ENCODE data around the gene EME2.
A peak's percentile ranks its signal among the peaks of the same experiment; 100 is the strongest.

EME2 gene

GRCh38 chr16:1778200-1779179 lies 5.9 kb downstream of the EME2 start:
- no peak for DNase-seq (ENCODE audit: low spot score)

- no peak for DNase-seq (ENCODE audit: low spot score)
Observed at GRCh38 chr16:1779234-1779701, 6.7 kb downstream of the EME2 start.

GRCh38 chr16:1779741-1780676 lies 7.4 kb downstream of the EME2 start:
- no peak for DNase-seq (ENCODE audit: low spot score)

GRCh38 chr16:1780677-1781072 lies 8.1 kb downstream of the EME2 start:
- no peak for DNase-seq (ENCODE audit: low spot score)

GRCh38 chr16:1781254-1781653 lies 8.6 kb downstream of the EME2 start:
- no peak for DNase-seq (ENCODE audit: low spot score)

- DNase-seq (ENCODE audit: low spot score) = no peak
Observed at GRCh38 chr16:1781758-1782407, 9.3 kb downstream of the EME2 start.

GRCh38 chr16:1782408-1783264 lies 10.0 kb downstream of the EME2 start, which contains the start of the genes NUBP2 and SPSB3:
TSS of gene NUBP2 (plus strand) at chr16:1782960. CDS start at chr16:1783021, 61 bp downstream.
TSS of gene SPSB3 (minus strand) at chr16:1782571. CDS start at chr16:1781483, 1,088 bp downstream.
- DNase-seq (ENCODE audit: low spot score) = peak; percentile 100

- DNase-seq (ENCODE audit: low spot score) = no peak
Observed at GRCh38 chr16:1784977-1785845, 12.6 kb downstream of the EME2 start.

- no peak for DNase-seq (ENCODE audit: low spot score)
Observed at GRCh38 chr16:1785846-1786170, 13.2 kb downstream of the EME2 start.

GRCh38 chr16:1786242-1787055 lies 13.8 kb downstream of the EME2 start:
- DNase-seq (ENCODE audit: low spot score) = no peak

GRCh38 chr16:1787056-1787321 lies 14.4 kb downstream of the EME2 start:
- DNase-seq (ENCODE audit: low spot score) = no peak

GRCh38 chr16:1787322-1788094 lies 14.9 kb downstream of the EME2 start:
- no peak for DNase-seq (ENCODE audit: low spot score)

GRCh38 chr16:1788095-1788707 lies 15.6 kb downstream of the EME2 start:
- no peak for DNase-seq (ENCODE audit: low spot score)

GRCh38 chr16:1788708-1789100 lies 16.1 kb downstream of the EME2 start:
- DNase-seq (ENCODE audit: low spot score) = no peak

- no peak for DNase-seq (ENCODE audit: low spot score)
Observed at GRCh38 chr16:1789643-1790045, 17.0 kb downstream of the EME2 start.

GRCh38 chr16:1790261-1790610 lies 17.6 kb downstream of the EME2 start:
- DNase-seq (ENCODE audit: low spot score) = no peak

- no peak for DNase-seq (ENCODE audit: low spot score)
Observed at GRCh38 chr16:1790611-1791255, 18.1 kb downstream of the EME2 start.

All from RKO (cell line).